ENCODE measurements around the gene FKBP8.

Gene FKBP8

GRCh38 chr19:18483119-18483890 lies 60.1 kb downstream of the FKBP8 start:
- DNase-seq (ENCODE audit: low spot score) = no peak

All from hepatic stellate cell (primary cell).